H1 (cell line): ENCODE data around the gene L3HYPDH. TPM values are rescaled to one million over a fixed set of nuclear protein-coding genes. Genes with fewer than 3 reads are reported as not detected.

ENCODE experiments used
- CTCF ChIA-PET: fragments of 300-600 bp; sonication (Branson Sonifier 250); formaldehyde crosslinking; loops from one replicate; lab custom pipeline; 2021; ENCODE audit not compliant: partially characterized antibody; lab: Charles Lee
- POLR2A ChIA-PET: fragments of 300-600 bp; sonication (Branson Sonifier 250); formaldehyde crosslinking; loops from one replicate; lab custom pipeline; 2021; ENCODE audit warnings: inconsistent platforms; ENCODE audit not compliant: partially characterized antibody; lab: Charles Lee
- DNase-seq, 2 experiments: peaks; one replicate each; pipeline versions ENCODE4 v3.0.0 to v3.0.0-alpha.2; 2010 to 2022; ENCODE audit warnings: low spot score in 2 of 2, low read depth in 1 of 2, mixed read lengths in 1 of 2
- FAIRE-seq: peaks from 2 replicates; lab custom pipeline; 2011; peaks lifted over from hg19 to GRCh38; lab: Jason Lieb, UNC
- H2AFZ ChIP-seq: 2 replicates; pipeline ENCODE4 v1.8.1; 2012; ENCODE audit warnings: low read length, inconsistent platforms
- H2AK5ac ChIP-seq: 2 replicates; pipeline ENCODE4 v1.6.1; 2013; ENCODE audit warnings: low read depth, low read length
- H2BK120ac ChIP-seq: replicated peaks from 2 replicates; pipeline ENCODE3; 2013; ENCODE audit warnings: low read depth, low read length, inconsistent platforms
- H2BK12ac ChIP-seq: 2 replicates; pipeline ENCODE4 v1.6.1; 2013; ENCODE audit warnings: low read depth, low read length
- H2BK15ac ChIP-seq: 2 replicates; pipeline ENCODE4 v1.6.1; 2013; ENCODE audit warnings: low read length
- H2BK20ac ChIP-seq: 2 replicates; pipeline ENCODE4 v1.6.1; 2013; ENCODE audit warnings: low read length
- H2BK5ac ChIP-seq: 2 replicates; pipeline ENCODE4 v1.6.1; 2013; ENCODE audit warnings: low read depth, low read length
- H3K14ac ChIP-seq: 2 replicates; pipeline ENCODE4 v1.6.1; 2013; ENCODE audit warnings: inconsistent platforms; ENCODE audit not compliant: insufficient read length
- H3K18ac ChIP-seq: 2 replicates; pipeline ENCODE4 v1.6.1; 2013; ENCODE audit warnings: low read length; ENCODE audit errors: extremely low read depth
- H3K23ac ChIP-seq: 2 replicates; pipeline ENCODE4 v1.6.1; 2013; ENCODE audit warnings: inconsistent platforms; ENCODE audit not compliant: insufficient read length
- H3K23me2 ChIP-seq: 2 replicates; pipeline ENCODE4 v1.6.1; 2013; ENCODE audit warnings: low read depth, low read length
- H3K27ac ChIP-seq: 2 replicates; pipeline ENCODE4 v1.6.1; 2011; ENCODE audit warnings: low read depth, low read length, inconsistent platforms
- H3K27me3 ChIP-seq, 4 experiments: replicated peaks in 1 of 4; 1 replicate in 1 of 4; 2 replicates in 3 of 4; pipeline versions ENCODE4 v1.6.1 to v1.8.1; 2011 to 2013; ENCODE audit warnings: low read length in 3 of 4, mild to moderate bottlenecking in 3 of 4, inconsistent platforms in 2 of 4, mixed read lengths in 2 of 4, moderate library complexity in 1 of 4; ENCODE audit not compliant: control insufficient read depth in 3 of 4, insufficient read depth in 3 of 4; ENCODE audit errors: extremely low read depth in 1 of 4
- H3K36me3 ChIP-seq, 4 experiments: 2 replicates each; pipeline versions ENCODE4 v1.6.1 to v1.8.1; 2011 to 2013; ENCODE audit warnings: mild to moderate bottlenecking in 4 of 4, low read length in 3 of 4, moderate library complexity in 2 of 4, control low read depth in 1 of 4, inconsistent platforms in 1 of 4; ENCODE audit not compliant: insufficient read depth in 4 of 4, control insufficient read depth in 2 of 4
- H3K4ac ChIP-seq: replicated peaks from 2 replicates; pipeline ENCODE3; 2013; ENCODE audit warnings: low read length, low read depth, mixed read lengths, inconsistent platforms; ENCODE audit not compliant: insufficient read length
- H3K4me1 ChIP-seq, 4 experiments: replicated peaks in 1 of 4; 1 replicate in 1 of 4; 2 replicates in 3 of 4; pipeline versions ENCODE4 v1.6.1 to v1.8.1; 2011 to 2013; ENCODE audit warnings: low read length in 3 of 4, inconsistent platforms in 2 of 4, mixed read lengths in 1 of 4; ENCODE audit not compliant: insufficient read depth in 4 of 4, control insufficient read depth in 3 of 4
- H3K4me2 ChIP-seq, 2 experiments: 2 replicates each; pipeline versions ENCODE4 v1.6.1 to v1.8.1; 2011 to 2013; ENCODE audit warnings: low read depth in 2 of 2, low read length in 2 of 2, control low read depth in 1 of 2, inconsistent platforms in 1 of 2, mild to moderate bottlenecking in 1 of 2; ENCODE audit not compliant: insufficient read depth in 1 of 2
- H3K4me3 ChIP-seq, 4 experiments: fragments of 200-600, 300-600 bp in 1 of 4; sonication (generic), shearing (Covaris generic), sonication (Bioruptor Twin) in 1 of 4; 2 replicates each; pipeline versions ENCODE4 v1.5.1 to v1.8.1; 2011 to 2016; ENCODE audit warnings: low read length in 4 of 4, low read depth in 3 of 4, control low read depth in 2 of 4, inconsistent platforms in 2 of 4, mild to moderate bottlenecking in 2 of 4, mixed read lengths in 1 of 4, moderate library complexity in 1 of 4; ENCODE audit not compliant: insufficient read depth in 2 of 4; ENCODE audit errors: extremely low read depth in 1 of 4
- H3K56ac ChIP-seq: replicated peaks from 2 replicates; pipeline ENCODE3; 2013; ENCODE audit warnings: low read depth, mild to moderate bottlenecking, mixed read lengths, low read length, inconsistent platforms; ENCODE audit not compliant: insufficient read length
- H3K79me1 ChIP-seq: 2 replicates; pipeline ENCODE4 v1.6.1; 2013; ENCODE audit warnings: low read depth, low read length, control low read depth
- H3K79me2 ChIP-seq, 2 experiments: 2 replicates each; pipeline versions ENCODE4 v1.6.1 to v1.8.1; 2012 to 2013; ENCODE audit warnings: low read length in 2 of 2, mild to moderate bottlenecking in 2 of 2, inconsistent platforms in 1 of 2; ENCODE audit not compliant: insufficient read depth in 2 of 2, control insufficient read depth in 1 of 2
- H3K9ac ChIP-seq, 4 experiments: replicated peaks in 1 of 4; 1 replicate in 1 of 4; 2 replicates in 3 of 4; pipeline versions ENCODE4 v1.6.1 to v1.8.1; 2011 to 2013; ENCODE audit warnings: low read depth in 3 of 4, low read length in 3 of 4, control low read depth in 2 of 4, mild to moderate bottlenecking in 2 of 4, moderate library complexity in 2 of 4, inconsistent platforms in 1 of 4; ENCODE audit errors: extremely low read depth in 1 of 4
- H3K9me3 ChIP-seq, 2 experiments: 2 replicates each; pipeline versions ENCODE4 v1.6.1 to v1.8.1; 2012 to 2013; ENCODE audit warnings: mild to moderate bottlenecking in 2 of 2, moderate library complexity in 2 of 2, control low read depth in 1 of 2, inconsistent platforms in 1 of 2, low read depth in 1 of 2, low read length in 1 of 2, mixed read lengths in 1 of 2; ENCODE audit not compliant: insufficient read depth in 2 of 2
- H4K20me1 ChIP-seq, 2 experiments: replicated peaks in 1 of 2; 2 replicates each; pipeline versions ENCODE3 to v1.8.1; 2011 to 2013; ENCODE audit warnings: inconsistent platforms in 2 of 2, low read length in 2 of 2, mild to moderate bottlenecking in 1 of 2; ENCODE audit not compliant: insufficient read depth in 2 of 2, control insufficient read depth in 1 of 2
- H4K5ac ChIP-seq: 2 replicates; pipeline ENCODE4 v1.6.1; 2013; ENCODE audit warnings: low read length, low read depth, mixed read lengths, inconsistent platforms; ENCODE audit not compliant: insufficient read length
- H4K8ac ChIP-seq: 2 replicates; pipeline ENCODE4 v1.8.0; 2013; ENCODE audit warnings: mild to moderate bottlenecking, moderate library complexity, low read length, inconsistent platforms; ENCODE audit not compliant: insufficient read depth; ENCODE audit errors: extremely low read depth
- H4K91ac ChIP-seq: replicated peaks from 2 replicates; pipeline ENCODE3; 2013; ENCODE audit warnings: low read length, mixed read lengths, inconsistent platforms; ENCODE audit not compliant: insufficient read length
- CEBPB ChIP-seq: IDR thresholded peaks from 2 replicates; pipeline ENCODE4 v1.6.1; 2012; ENCODE audit warnings: low read depth, low read length
- CTCF ChIP-seq, 3 experiments: IDR thresholded peaks; 1 replicate in 2 of 3; 2 replicates in 1 of 3; pipeline versions ENCODE4 v1.5.1 to v1.6.1; 2011; ENCODE audit warnings: low read length in 3 of 3, mild to moderate bottlenecking in 3 of 3, inconsistent platforms in 2 of 3, low read depth in 1 of 3, moderate library complexity in 1 of 3; ENCODE audit not compliant: insufficient read depth in 1 of 3; ENCODE audit errors: control extremely low read depth in 1 of 3
- JUND ChIP-seq: IDR thresholded peaks from 2 replicates; pipeline ENCODE4 v1.6.1; 2011; ENCODE audit warnings: mild to moderate bottlenecking, improper control_type of control experiment, low read length
- SIRT6 ChIP-seq: IDR thresholded peaks from one replicate; pipeline ENCODE4 v1.7.1; 2012; ENCODE audit warnings: low read length, inconsistent platforms
- SUZ12 ChIP-seq: fragments of 200-600 bp; sonication (generic); IDR thresholded peaks from 2 replicates; pipeline ENCODE4 v1.6.1; 2012; ENCODE audit warnings: mild to moderate bottlenecking, inconsistent platforms, low read length, moderate library complexity, mixed read lengths
- TCF12 ChIP-seq: IDR thresholded peaks from 2 replicates; pipeline ENCODE4 v1.6.1; 2011; ENCODE audit warnings: low read depth, mild to moderate bottlenecking, low read length
- YY1 ChIP-seq: IDR thresholded peaks from 2 replicates; pipeline ENCODE4 v1.6.1; 2011; ENCODE audit warnings: low read depth, mild to moderate bottlenecking, low read length
- WGBS, 2 experiments: shearing (Covaris generic) in 1 of 2; methylation state at CpG; one replicate each; pipeline versions ENCODE4 v1.1.6 to v1.1.7; 2013 to 2015; ENCODE audit warnings: low lambda C conversion rate in 2 of 2, mixed read lengths in 2 of 2, inconsistent platforms in 1 of 2, low coverage in 1 of 2, missing lambda C conversion rate in 1 of 2; ENCODE audit not compliant: insufficient replicate concordance in 2 of 2, insufficient coverage in 1 of 2, insufficient read length in 1 of 2; ENCODE audit errors: extremely low coverage in 1 of 2, missing lambda C conversion rate in 1 of 2; 5-methylcytosine and 5-hydroxymethylcytosine counted together
- polyA plus RNA-seq, 7 experiments: library from polyadenylated mRNA; depleted of rRNA in 3 of 7; stranded (reverse) in 5 of 7; unstranded in 2 of 7; fragments of >200 nt in 5 of 7; fragments of 200-250 nt in 2 of 7; gene quantifications; 1 replicate in 5 of 7; 2 replicates in 1 of 7; 4 replicates in 1 of 7; pipeline versions ENCODE4 v1.2.1 to v1.2.3, GENCODE V29; 2011 to 2013; ENCODE audit warnings: missing spikeins in 2 of 7, mixed read lengths in 2 of 7
- total RNA-seq: library from RNA; stranded (reverse); fragmentation: NEBNext Ultra II Directional; extraction: Animal tissue kit (Norgen Biotek cat#: 25700); gene quantifications from 2 replicates; pipeline ENCODE4 v1.2.1, GENCODE V29; 2021

The L3HYPDH gene
- total and polyA plus RNA-seq, 2 of the 8 experiments (the other 6 are each of a cell fraction or from before 2014, with no cell fraction given), result 11.2 to 15.8 TPM

- no peak overlapping the region for H2BK12ac ChIP-seq
- H4K20me1 ChIP-seq, result no peaks in the 10 kb centered on the region
- H2AK5ac ChIP-seq, result no peak overlapping the region
- H3K4me2 ChIP-seq, result no peak overlapping the region
- H3K36me3 ChIP-seq, result no peaks in the 10 kb centered on the region; a peak in 1 of 8 replicates
- WGBS, 2 experiments, result 60% methylated on average over 2 of the region's 2 CpGs; no CpG with 5 or more reads in 1 of the 2 experiments
- H3K14ac ChIP-seq, result no peak overlapping the region
- no peak overlapping the region for H3K56ac ChIP-seq
- FAIRE-seq (no peak), DNase-seq (no peak)
- H3K79me1 ChIP-seq, result no peaks in the 10 kb centered on the region
- H4K5ac ChIP-seq, result no peak overlapping the region
- no peaks in the 10 kb centered on the region for H3K4me1 ChIP-seq
- H2BK120ac ChIP-seq, result no peak overlapping the region
- ChIA-PET CTCF (interaction anchor here (0.5 to 1.4 kb wide), 3 partner anchors 10 to 325 kb away, joined by 3 to 4 read pairs (median 3); partner anchors contain the start of gene GPR135), POLR2A (no interaction called here)
- no peak overlapping the region for H3K23ac ChIP-seq
- H3K18ac ChIP-seq, result no peak overlapping the region
- H3K23me2 ChIP-seq, result no peaks in the 10 kb centered on the region
- H3K9ac ChIP-seq, result no peak overlapping the region
- no peaks in the 10 kb centered on the region; a peak in 1 of 4 replicates for H3K9me3 ChIP-seq
- H2BK15ac ChIP-seq, result no peak overlapping the region
- no peaks in the 10 kb centered on the region for H3K79me2 ChIP-seq
- no peak overlapping the region for H2AFZ ChIP-seq
- H3K27me3 ChIP-seq, result no peaks in the 10 kb centered on the region
- no peak overlapping the region for H4K8ac ChIP-seq
- H3K27ac ChIP-seq, result no peak overlapping the region
- no peak overlapping the region for H3K4ac ChIP-seq
- H2BK20ac ChIP-seq, result no peak overlapping the region
- no peak overlapping the region for H4K91ac ChIP-seq
- no peak for TF ChIP-seq JUND
- no peak for TF ChIP-seq SUZ12
- TF ChIP-seq TCF12, result no peak
- TF ChIP-seq CEBPB, result no peak
- no peak for TF ChIP-seq CTCF (IDR thresholded peaks at IDR 0.05; ENCODE audit: control extremely low read depth in 1 of 3, insufficient read depth in 1 of 3, low read depth in 1 of 3, low read length in 3 of 3)
- TF ChIP-seq SIRT6, result no peak
- TF ChIP-seq YY1, result no peak
- no peak overlapping the region for H2BK5ac ChIP-seq
- no peak overlapping the region for H3K4me3 ChIP-seq
Measured at GRCh38 chr14:59454139-59454538, 30.1 kb downstream of the L3HYPDH start.
